ENCODE measurements around the gene CNTNAP2. TPM values are rescaled to one million over a fixed set of nuclear protein-coding genes. Genes with fewer than 3 reads are reported as not detected.

CNTNAP2 gene
- total RNA-seq, 2 donors from 2014 or later, result 4.4 to 8.5 TPM

- Histone ChIP-seq H3K4me3 (no peak overlapping the region), H3K27me3 (no peaks in the 10 kb centered on the region), H3K27ac (no peak overlapping the region), H3K36me3 (no peaks in the 10 kb centered on the region), H3K4me1 (no peaks in the 10 kb centered on the region), H3K9me3 (no peaks in the 10 kb centered on the region), H3K9ac (ENCODE audit: low read depth in 2 of 2, low read length in 2 of 2) (no peak overlapping the region)
- no peak for TF ChIP-seq CTCF (IDR thresholded peaks at IDR 0.05)
- DNase-seq, result no peak
- intact Hi-C loops (cut with DNase I), result no loop called here
Measured at GRCh38 chr7:148104924-148105323, 1988.3 kb downstream of the CNTNAP2 start.

GRCh38 chr7:148105853-148106252 lies 1989.3 kb downstream of the CNTNAP2 start:
- Histone ChIP-seq H3K36me3 (no peaks in the 10 kb centered on the region), H3K27ac (no peak overlapping the region), H3K9me3 (no peaks in the 10 kb centered on the region), H3K4me3 (no peak overlapping the region), H3K27me3 (no peaks in the 10 kb centered on the region), H3K4me1 (no peaks in the 10 kb centered on the region), H3K9ac (ENCODE audit: low read depth in 2 of 2, low read length in 2 of 2) (no peak overlapping the region)
- no peak for DNase-seq
- intact Hi-C loops (cut with DNase I), result no loop called here
- no peak for TF ChIP-seq CTCF (IDR thresholded peaks at IDR 0.05)

- no peaks in the 10 kb centered on the region for H3K9me3 ChIP-seq
- intact Hi-C loops (cut with DNase I), result no loop called here
Measured at GRCh38 chr7:148107443-148108127, 1991.0 kb downstream of the CNTNAP2 start.

GRCh38 chr7:148108381-148108780 lies 1991.8 kb downstream of the CNTNAP2 start:
- DNase-seq, result no peak
- no peak overlapping the region for H3K27ac ChIP-seq
- no peaks in the 10 kb centered on the region for H3K4me1 ChIP-seq
- H3K9ac ChIP-seq (ENCODE audit: low read depth in 2 of 2, low read length in 2 of 2), result no peak overlapping the region
- H3K9me3 ChIP-seq, result no peaks in the 10 kb centered on the region
- H3K4me3 ChIP-seq, result no peak overlapping the region
- TF ChIP-seq CTCF (IDR thresholded peaks at IDR 0.05), result no peak
- intact Hi-C loops (cut with DNase I), result no loop called here
- no peaks in the 10 kb centered on the region for H3K36me3 ChIP-seq
- H3K27me3 ChIP-seq, result no peaks in the 10 kb centered on the region

More at GRCh38 chr7:148107443-148108127, 1991.0 kb downstream of the CNTNAP2 start:
- Histone ChIP-seq H3K27ac (no peak overlapping the region), H3K9ac (ENCODE audit: low read depth in 2 of 2, low read length in 2 of 2) (no peak overlapping the region), H3K4me3 (no peak overlapping the region), H3K36me3 (no peaks in the 10 kb centered on the region), H3K4me1 (no peaks in the 10 kb centered on the region), H3K27me3 (no peaks in the 10 kb centered on the region)
- DNase-seq, result no peak
- no peak for TF ChIP-seq CTCF (IDR thresholded peaks at IDR 0.05)

GRCh38 chr7:148110097-148110868 lies 1993.7 kb downstream of the CNTNAP2 start:
- no peak overlapping the region for H3K27ac ChIP-seq
- no peaks in the 10 kb centered on the region for H3K9me3 ChIP-seq
- no peaks in the 10 kb centered on the region for H3K4me1 ChIP-seq
- H3K4me3 ChIP-seq, result no peak overlapping the region
- H3K9ac ChIP-seq (ENCODE audit: low read depth in 2 of 2, low read length in 2 of 2), result no peak overlapping the region
- intact Hi-C loops (cut with DNase I), result no loop called here
- TF ChIP-seq CTCF (IDR thresholded peaks at IDR 0.05), result no peak
- DNase-seq, result no peak
- no peaks in the 10 kb centered on the region for H3K36me3 ChIP-seq
- H3K27me3 ChIP-seq, result no peaks in the 10 kb centered on the region
